Brain microvascular endothelial cell (primary cell): ENCODE measurements around the gene ZNF587B.
"Not testable (repeated sequence)": the region's sequence is repeated elsewhere in the genome, so short reads cannot be mapped to it uniquely, and the experiment has no call there.

ENCODE experiments used
- DNase-seq: peaks from one replicate; pipeline ENCODE4 v3.0.0-alpha.2; 2020
- H3K27ac ChIP-seq: fragments of 250-450 bp; sonication (Bioruptor Pico); 2 replicates; pipeline ENCODE4 v1.5.1; 2020; ENCODE audit warnings: mild to moderate bottlenecking, moderate library complexity
- H3K27me3 ChIP-seq: fragments of 250-450 bp; sonication (Bioruptor Pico); replicated peaks from 2 replicates; pipeline ENCODE4 v1.5.1; 2020; ENCODE audit warnings: mild to moderate bottlenecking
- H3K36me3 ChIP-seq: fragments of 250-450 bp; sonication (Bioruptor Pico); replicated peaks from 2 replicates; pipeline ENCODE4 v1.5.1; 2020; ENCODE audit warnings: mild to moderate bottlenecking
- H3K4me3 ChIP-seq: 2 replicates; pipeline ENCODE4 v1.5.1; 2011; ENCODE audit warnings: low read depth, mild to moderate bottlenecking, control low read depth, low read length, moderate library complexity
- in situ Hi-C: cut with HindIII; loops from 2 replicates; pipeline ENCODE4 v1.10.0; 2017; ENCODE audit warnings: low sequenced_read_pairs, low pct_ligation_motif_present
- TF ChIP-seq, protein P1 (sequence below): IDR thresholded peaks from 2 replicates; pipeline ENCODE4 v1.5.1; 2011; ENCODE audit warnings: low read depth, mild to moderate bottlenecking, moderate library complexity, low read length, control low read depth, inconsistent platforms; ENCODE audit errors: missing control alignments

The ZNF587B gene

DNA sequence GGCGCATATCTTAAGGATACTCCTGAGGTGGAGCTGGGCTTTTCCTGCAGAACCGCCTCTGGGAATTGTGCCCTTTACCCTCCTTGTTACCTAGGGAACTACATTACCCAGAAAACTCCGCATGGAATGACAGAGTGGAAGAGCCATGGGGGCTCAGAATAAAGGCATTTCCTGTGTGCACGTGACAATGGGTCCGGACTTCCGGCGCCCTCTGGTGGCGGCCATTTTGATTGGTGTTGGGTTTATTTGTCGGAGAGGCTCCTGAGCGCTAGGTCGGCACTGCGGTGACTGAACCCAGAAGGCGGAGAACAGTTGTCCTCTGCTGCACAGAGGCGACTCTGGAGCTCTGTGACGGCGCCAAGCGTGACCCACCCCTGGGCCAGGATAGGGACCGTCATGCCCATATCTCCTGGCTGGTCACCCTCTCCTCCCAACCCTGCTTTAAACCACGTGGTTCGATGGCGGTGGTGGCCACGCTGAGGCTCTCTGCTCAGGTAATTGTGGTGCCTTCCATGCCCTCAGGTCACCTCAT lies at the start of gene ZNF587B:
ZNF587B (plus strand) TSS at position 229 of the 532 bp plus-strand sequence; CDS start at position 459, 230 bp downstream.
- H3K36me3 ChIP-seq = no peaks in the 10 kb centered on the region
- DNase-seq = peak; percentile 78
- peak within 1 kb of the TSS; percentile 68 for H3K4me3 ChIP-seq
- H3K27me3 ChIP-seq = no peaks in the 10 kb centered on the region
- H3K27ac ChIP-seq = peak within 1 kb of the TSS; percentile 49
- in situ Hi-C loops = no loop called here
- TF ChIP-seq, protein P1, sequence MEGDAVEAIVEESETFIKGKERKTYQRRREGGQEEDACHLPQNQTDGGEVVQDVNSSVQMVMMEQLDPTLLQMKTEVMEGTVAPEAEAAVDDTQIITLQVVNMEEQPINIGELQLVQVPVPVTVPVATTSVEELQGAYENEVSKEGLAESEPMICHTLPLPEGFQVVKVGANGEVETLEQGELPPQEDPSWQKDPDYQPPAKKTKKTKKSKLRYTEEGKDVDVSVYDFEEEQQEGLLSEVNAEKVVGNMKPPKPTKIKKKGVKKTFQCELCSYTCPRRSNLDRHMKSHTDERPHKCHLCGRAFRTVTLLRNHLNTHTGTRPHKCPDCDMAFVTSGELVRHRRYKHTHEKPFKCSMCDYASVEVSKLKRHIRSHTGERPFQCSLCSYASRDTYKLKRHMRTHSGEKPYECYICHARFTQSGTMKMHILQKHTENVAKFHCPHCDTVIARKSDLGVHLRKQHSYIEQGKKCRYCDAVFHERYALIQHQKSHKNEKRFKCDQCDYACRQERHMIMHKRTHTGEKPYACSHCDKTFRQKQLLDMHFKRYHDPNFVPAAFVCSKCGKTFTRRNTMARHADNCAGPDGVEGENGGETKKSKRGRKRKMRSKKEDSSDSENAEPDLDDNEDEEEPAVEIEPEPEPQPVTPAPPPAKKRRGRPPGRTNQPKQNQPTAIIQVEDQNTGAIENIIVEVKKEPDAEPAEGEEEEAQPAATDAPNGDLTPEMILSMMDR = peak; percentile 54

DNA sequence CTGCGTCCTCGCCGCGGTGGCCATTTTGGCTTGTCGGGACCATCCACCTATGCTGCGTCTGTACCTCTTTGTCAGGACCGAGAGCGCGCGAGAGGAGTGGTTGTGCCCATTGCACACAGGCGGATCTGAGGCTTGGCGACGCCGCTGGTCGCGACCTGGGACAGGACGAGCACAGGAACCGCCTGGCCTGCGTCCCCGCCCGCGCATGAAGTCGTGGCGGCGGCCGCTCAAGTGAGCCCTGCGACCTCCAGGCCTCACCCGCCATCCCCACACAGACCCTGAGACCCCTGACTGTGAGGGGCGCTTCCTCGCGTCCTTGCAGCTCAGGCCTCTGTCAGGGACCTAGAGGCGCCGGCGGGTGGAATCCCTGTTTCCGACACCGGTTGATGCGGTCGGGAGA lies 43.8 kb upstream of the ZNF587B start:
- Histone ChIP-seq H3K27me3 (no peaks in the 10 kb centered on the region), H3K36me3 (peaks cover 12% of the 10 kb centered on the region), H3K4me3 (no peak overlapping the region), H3K27ac (no peak overlapping the region)
- no peak for DNase-seq
- in situ Hi-C loops = no loop called here
- TF ChIP-seq, protein P1 = no peak

DNA sequence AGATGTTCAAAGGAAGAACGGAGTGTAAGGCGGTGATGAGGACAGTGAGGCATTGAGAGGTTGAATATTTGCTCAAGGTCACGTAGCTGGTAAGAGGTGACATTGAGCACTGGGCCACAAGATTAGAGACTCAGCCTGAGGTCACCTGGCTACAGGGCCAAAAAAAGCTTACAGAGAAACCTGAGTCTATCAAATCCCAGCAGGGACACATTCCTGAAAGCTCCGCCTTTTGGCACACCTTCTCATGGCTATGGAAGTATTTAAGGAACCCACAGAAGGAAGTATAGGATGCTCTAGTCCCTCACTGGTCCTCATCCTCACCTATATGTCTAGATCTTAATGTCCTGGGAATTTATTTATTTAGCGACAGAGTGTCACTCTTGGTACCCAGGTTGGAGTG lies 43.2 kb upstream of the ZNF587B start:
- in situ Hi-C loops = no loop called here

DNA sequence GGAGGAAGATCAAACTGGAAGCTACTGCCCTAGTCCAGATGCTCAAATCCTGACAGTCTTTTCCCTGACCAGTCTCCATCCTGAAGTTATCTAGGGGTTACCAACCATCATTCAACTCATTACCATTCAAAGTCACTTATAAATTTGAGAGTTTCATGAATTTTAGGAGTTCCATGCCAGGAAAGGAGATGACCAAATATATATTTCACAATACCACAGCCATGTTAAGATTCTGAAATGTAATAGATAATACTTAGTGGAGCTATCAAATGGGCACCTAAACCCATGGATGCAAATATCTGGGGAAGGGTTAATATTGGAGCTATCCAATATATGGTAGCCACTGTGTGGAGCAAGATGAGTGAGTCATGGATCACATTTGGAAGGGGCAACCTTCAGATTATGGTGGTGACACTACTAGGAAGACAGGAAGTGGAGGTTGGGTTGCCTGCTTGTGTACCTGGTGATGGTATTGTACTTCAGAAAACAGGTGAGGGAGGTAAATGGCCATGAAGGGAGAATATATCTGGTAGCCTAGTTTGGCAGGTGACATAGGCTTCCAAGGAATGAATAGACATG lies 41.9 kb upstream of the ZNF587B start:
- in situ Hi-C loops = no loop called here
- peaks cover 7% of the 10 kb centered on the region for H3K36me3 ChIP-seq

More for the DNA sequence above, 43.2 kb upstream of the ZNF587B start:
- no peaks in the 10 kb centered on the region for H3K27me3 ChIP-seq
- peaks cover 10% of the 10 kb centered on the region for H3K36me3 ChIP-seq
- no peak overlapping the region for H3K4me3 ChIP-seq
- TF ChIP-seq, protein P1 = no peak
- H3K27ac ChIP-seq = no peak overlapping the region
- DNase-seq = no peak

DNA sequence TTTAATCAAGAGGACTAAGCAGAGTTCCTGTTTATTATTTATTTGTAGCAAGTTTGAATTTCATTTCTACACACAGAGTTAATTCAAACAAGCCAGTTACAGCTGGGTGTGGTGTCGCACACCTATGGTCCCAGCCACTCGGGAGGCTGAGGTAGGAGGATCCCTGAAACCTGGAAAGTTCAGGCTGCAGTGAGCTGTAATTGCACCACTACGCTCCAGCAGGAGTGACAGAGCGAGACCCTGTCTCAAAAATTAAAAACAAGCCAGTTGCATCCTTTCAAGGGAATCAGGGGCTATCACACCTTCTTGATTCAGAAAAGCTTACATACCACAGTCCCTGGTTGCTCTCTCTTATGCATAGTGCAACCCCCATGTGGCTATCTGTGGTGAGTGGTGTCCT lies 40.8 kb upstream of the ZNF587B start:
- no peak overlapping the region for H3K27ac ChIP-seq
- in situ Hi-C loops = no loop called here
- DNase-seq = no peak
- H3K4me3 ChIP-seq = no peak overlapping the region
- peaks cover 7% of the 10 kb centered on the region for H3K36me3 ChIP-seq
- TF ChIP-seq, protein P1 = no peak
- H3K27me3 ChIP-seq = no peaks in the 10 kb centered on the region

More for the DNA sequence above, 41.9 kb upstream of the ZNF587B start:
- TF ChIP-seq, protein P1 = no peak
- no peak overlapping the region for H3K27ac ChIP-seq
- no peak for DNase-seq
- H3K27me3 ChIP-seq = no peaks in the 10 kb centered on the region
- no peak overlapping the region for H3K4me3 ChIP-seq

DNA sequence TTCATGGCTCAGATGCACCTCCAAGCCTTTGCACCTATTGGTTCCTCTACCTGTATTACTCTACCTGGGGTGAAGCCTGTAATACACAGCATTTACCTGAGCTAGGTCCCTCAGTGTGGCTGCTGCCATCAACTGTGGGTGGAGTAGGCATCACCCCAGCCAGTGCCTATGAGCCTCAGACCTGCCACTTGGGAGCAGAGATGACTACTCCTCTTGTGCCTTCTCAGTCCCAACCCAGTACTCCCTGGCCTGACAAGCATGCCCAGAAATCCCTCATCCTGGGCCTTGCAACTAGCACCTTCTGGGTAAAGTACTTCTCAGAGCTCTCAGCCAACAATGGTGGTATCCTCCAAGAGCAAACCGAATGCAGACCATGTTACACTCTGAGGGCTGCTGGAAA lies 33.5 kb upstream of the ZNF587B start:
- H3K27ac ChIP-seq, H3K36me3 ChIP-seq, H3K27me3 ChIP-seq, in situ Hi-C loops, DNase-seq, H3K4me3 ChIP-seq: not testable (repeated sequence)
